ENCODE data around the gene LRBA.

LRBA gene

GRCh38 chr4:150940123-150940522 is 75.0 kb downstream of the LRBA start:
- TF ChIP-seq EZH2phosphoT487 (IDR thresholded peaks at IDR 0.05; ENCODE audit: low read length) = no peak
- TF ChIP-seq EZH2 (optimal IDR thresholded peaks at IDR 0.05; ENCODE audit: low read depth, low read length) = no peak
- Histone ChIP-seq H4K20me1 (ENCODE audit: insufficient read depth, low read length) (no peaks in the 10 kb centered on the region), H3F3A (ENCODE audit: insufficient read depth, low read length) (no peaks in the 10 kb centered on the region), H3K27ac (ENCODE audit: low read length) (no peak overlapping the region), H3K79me2 (ENCODE audit: low read length) (peaks cover 46% of the 10 kb centered on the region), H3K9me2 (replicated peaks; ENCODE audit: insufficient read depth, low read length) (no peaks in the 10 kb centered on the region; the same call in 1 of the 2 replicates), H3K4me2 (ENCODE audit: low read depth, low read length) (no peak overlapping the region), H3K4me3 (ENCODE audit: low read length) (no peak overlapping the region), H2AFZ (ENCODE audit: low read length) (no peak overlapping the region), H3K27me3 (replicated peaks; ENCODE audit: insufficient read depth, low read length) (no peaks in the 10 kb centered on the region), H3K9ac (ENCODE audit: low read length) (no peak overlapping the region), H3K4me1 (ENCODE audit: low read length) (0 out of 2 replicates have a peak, but pooled peaks cover 7% of the 10 kb centered on the region), H3K9me3 (replicated peaks; ENCODE audit: insufficient read depth, low read length) (no peaks in the 10 kb centered on the region), H3K36me3 (replicated peaks; ENCODE audit: insufficient read depth, low read length) (no peaks in the 10 kb centered on the region)
- no peak for DNase-seq

GRCh38 chr4:150939530-150939929 is 75.6 kb downstream of the LRBA start:
- no peaks in the 10 kb centered on the region for H3K9me3 ChIP-seq (replicated peaks; ENCODE audit: insufficient read depth, low read length)
- peaks cover 40% of the 10 kb centered on the region for H3K79me2 ChIP-seq (ENCODE audit: low read length)
- no peaks in the 10 kb centered on the region; the same call in 1 of the 2 replicates for H3K9me2 ChIP-seq (replicated peaks; ENCODE audit: insufficient read depth, low read length)
- no peak overlapping the region for H3K9ac ChIP-seq (ENCODE audit: low read length)
- no peak overlapping the region for H3K4me2 ChIP-seq (ENCODE audit: low read depth, low read length)
- H3F3A ChIP-seq (ENCODE audit: insufficient read depth, low read length) = no peaks in the 10 kb centered on the region
- 0 out of 2 replicates have a peak, but pooled peaks cover 7% of the 10 kb centered on the region for H3K4me1 ChIP-seq (ENCODE audit: low read length)
- TF ChIP-seq EZH2phosphoT487 (IDR thresholded peaks at IDR 0.05; ENCODE audit: low read length) (no peak), CTCF (IDR thresholded peaks at IDR 0.05; ENCODE audit: low read length) (no peak), EZH2 (optimal IDR thresholded peaks at IDR 0.05; ENCODE audit: low read depth, low read length) (no peak)
- DNase-seq = no peak
- H3K27ac ChIP-seq (ENCODE audit: low read length) = no peak overlapping the region
- no peak overlapping the region for H3K4me3 ChIP-seq (ENCODE audit: low read length)
- H3K36me3 ChIP-seq (replicated peaks; ENCODE audit: insufficient read depth, low read length) = no peaks in the 10 kb centered on the region
- no peaks in the 10 kb centered on the region for H3K27me3 ChIP-seq (replicated peaks; ENCODE audit: insufficient read depth, low read length)
- H4K20me1 ChIP-seq (ENCODE audit: insufficient read depth, low read length) = no peaks in the 10 kb centered on the region
- no peak overlapping the region for H2AFZ ChIP-seq (ENCODE audit: low read length)

DNA sequence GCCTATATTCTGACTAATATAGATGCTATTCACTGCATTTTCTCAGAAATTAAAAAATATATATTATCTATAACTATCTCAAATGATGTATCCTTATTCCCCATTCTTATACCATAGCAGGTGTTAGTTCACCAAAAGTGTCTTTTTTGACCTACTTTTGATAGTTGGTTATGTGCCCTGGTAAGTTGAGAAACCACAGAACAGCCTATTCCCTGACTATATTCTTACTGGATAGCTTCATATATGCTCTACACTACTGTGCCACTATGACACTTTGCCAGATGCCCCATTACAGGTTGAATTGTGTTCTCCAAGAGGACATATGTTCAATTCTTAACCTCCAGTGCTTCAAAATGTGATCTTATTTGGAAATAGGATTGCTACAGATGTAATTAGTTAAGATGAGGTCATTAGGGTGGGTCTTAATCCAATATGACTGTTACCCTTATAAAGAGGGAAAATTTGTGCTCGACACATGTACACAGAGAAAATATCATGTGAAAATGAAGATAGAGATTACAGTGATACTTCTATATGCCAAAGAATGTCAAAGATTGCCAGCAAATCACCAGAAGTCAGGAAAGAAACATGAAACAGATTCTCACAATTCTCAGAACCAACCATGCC is 76.1 kb downstream of the LRBA start:
- peaks cover 41% of the 10 kb centered on the region for H3K79me2 ChIP-seq (ENCODE audit: low read length)
- DNase-seq = no peak

More for the DNA sequence above, 76.1 kb downstream of the LRBA start:
- H3K4me1 ChIP-seq (ENCODE audit: low read length) = 0 out of 2 replicates have a peak, but pooled peaks cover 4% of the 10 kb centered on the region
- no peak overlapping the region for H3K27ac ChIP-seq (ENCODE audit: low read length)
- no peak overlapping the region for H2AFZ ChIP-seq (ENCODE audit: low read length)
- H3K4me3 ChIP-seq (ENCODE audit: low read length) = no peak overlapping the region
- H3K27me3 ChIP-seq (replicated peaks; ENCODE audit: insufficient read depth, low read length) = no peaks in the 10 kb centered on the region
- H3K9me3 ChIP-seq (replicated peaks; ENCODE audit: insufficient read depth, low read length) = no peaks in the 10 kb centered on the region
- no peak overlapping the region for H3K4me2 ChIP-seq (ENCODE audit: low read depth, low read length)
- H3K36me3 ChIP-seq (replicated peaks; ENCODE audit: insufficient read depth, low read length) = no peaks in the 10 kb centered on the region
- TF ChIP-seq CTCF (IDR thresholded peaks at IDR 0.05; ENCODE audit: low read length) (no peak), EZH2phosphoT487 (IDR thresholded peaks at IDR 0.05; ENCODE audit: low read length) (no peak), EZH2 (optimal IDR thresholded peaks at IDR 0.05; ENCODE audit: low read depth, low read length) (no peak)
- no peaks in the 10 kb centered on the region for H4K20me1 ChIP-seq (ENCODE audit: insufficient read depth, low read length)
- H3K9me2 ChIP-seq (replicated peaks; ENCODE audit: insufficient read depth, low read length) = no peaks in the 10 kb centered on the region; the same call in 1 of the 2 replicates
- no peaks in the 10 kb centered on the region for H3F3A ChIP-seq (ENCODE audit: insufficient read depth, low read length)
- no peak overlapping the region for H3K9ac ChIP-seq (ENCODE audit: low read length)

Measured in MM.1S (cell line).